HFFc6 (cell line): ENCODE measurements around the gene RNF215. TPM values are rescaled to one million over a fixed set of nuclear protein-coding genes. Genes with fewer than 3 reads are reported as not detected.

Experiments
- DNase-seq: peaks from one replicate; pipeline ENCODE4 v3.0.0-alpha.2; 2018
- H3K27ac Mint-ChIP-seq: 2 replicates; pipeline ENCODE4 v1.8.0; 2020; ENCODE audit warnings: mild to moderate bottlenecking, mixed read lengths
- H3K27me3 Mint-ChIP-seq: 2 replicates; pipeline ENCODE4 v1.8.0; 2021; ENCODE audit warnings: mild to moderate bottlenecking, moderate library complexity, mixed read lengths; ENCODE audit not compliant: insufficient read depth
- H3K36me3 Mint-ChIP-seq: 2 replicates; pipeline ENCODE4 v1.8.0; 2021; ENCODE audit warnings: low read depth, mixed read lengths
- H3K4me1 Mint-ChIP-seq: 2 replicates; pipeline ENCODE4 v1.8.0; 2020; ENCODE audit warnings: low read depth, mixed read lengths
- H3K4me3 Mint-ChIP-seq: 2 replicates; pipeline ENCODE4 v1.8.0; 2020; ENCODE audit warnings: mild to moderate bottlenecking, moderate library complexity, mixed read lengths
- H3K9me3 Mint-ChIP-seq: 2 replicates; pipeline ENCODE4 v1.8.0; 2020; ENCODE audit warnings: mild to moderate bottlenecking, mixed read lengths
- CTCF ChIP-seq: fragments of 200-600 bp; sonication (generic); IDR thresholded peaks from 2 replicates; pipeline ENCODE4 v1.5.0; 2021; ENCODE audit warnings: antibody characterized with exemption, mild to moderate bottlenecking
- total RNA-seq, 6 experiments: library from RNA; stranded (reverse); fragmentation: NEBNext Ultra II Directional; extraction: Animal tissue kit (Norgen Biotek cat#: 25700); gene quantifications; 2 replicates in 1 of 6; 3 replicates in 5 of 6; pipeline ENCODE4 v1.2.3, GENCODE V29; 2021

The RNF215 gene
- total RNA-seq, 6 experiments from 2014 or later = 12.7 to 18.9 (median 15.3) TPM

DNA sequence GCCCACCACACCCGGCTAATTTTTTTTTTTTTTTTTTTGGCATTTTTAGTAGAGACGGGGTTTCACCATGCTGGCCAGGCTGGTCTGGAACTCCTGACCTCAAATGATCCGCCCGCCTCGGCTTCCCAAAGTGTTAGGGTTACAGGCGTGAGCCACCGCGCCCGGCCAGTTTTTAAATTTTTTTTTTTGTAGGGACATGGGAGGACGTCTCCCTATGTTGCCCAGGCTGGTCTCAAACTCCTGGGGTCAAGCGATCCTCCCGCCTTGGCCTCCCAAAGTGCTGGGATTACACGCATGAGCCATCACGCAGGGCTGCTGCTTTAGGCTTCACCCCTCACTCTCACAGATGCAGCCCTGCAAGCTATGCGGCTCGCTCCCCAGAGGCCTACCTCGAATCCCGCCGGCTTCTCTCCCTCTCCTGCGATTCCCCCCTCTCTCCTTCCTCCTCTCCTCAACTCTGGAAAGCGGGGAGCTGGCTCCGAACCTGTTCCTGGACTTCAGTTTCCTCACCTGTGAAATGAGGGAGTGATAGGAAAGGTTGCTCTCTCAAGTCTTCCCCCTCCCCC, 29.5 kb downstream of the RNF215 start:
- Mint-ChIP-seq H3K27me3 (peaks cover 2% of the 10 kb centered on the region; the same call in 1 of the 2 replicates), H3K4me3 (peak overlapping the region; percentile 98), H3K27ac (peak overlapping the region; percentile 96), H3K9me3 (no peaks in the 10 kb centered on the region), H3K4me1 (peaks cover 33% of the 10 kb centered on the region), H3K36me3 (peaks cover 11% of the 10 kb centered on the region)
- no peak for DNase-seq
- TF ChIP-seq CTCF = no peak

DNA sequence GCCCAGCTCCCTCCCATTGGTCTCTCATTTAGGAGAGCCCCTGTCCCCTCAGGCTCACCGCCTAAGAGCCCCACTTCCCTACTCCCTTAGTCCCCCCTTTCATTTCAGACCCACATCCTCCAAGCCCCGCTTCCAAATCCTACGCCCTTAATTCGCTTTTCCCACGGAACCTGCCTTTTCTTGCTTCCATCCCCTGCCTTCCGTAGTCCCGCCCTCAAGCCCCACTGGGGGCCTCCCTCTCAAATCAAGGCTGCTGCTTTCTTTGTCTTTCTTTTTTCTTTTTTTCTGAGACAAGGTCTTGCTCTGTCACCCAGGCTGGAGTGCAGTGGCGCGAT, 30.0 kb downstream of the RNF215 start:
- H3K4me3 Mint-ChIP-seq = peak overlapping the region; percentile 98
- H3K27me3 Mint-ChIP-seq = peaks cover 2% of the 10 kb centered on the region; the same call in 1 of the 2 replicates
- peaks cover 11% of the 10 kb centered on the region for H3K36me3 Mint-ChIP-seq
- H3K27ac Mint-ChIP-seq = peak overlapping the region; percentile 96
- H3K4me1 Mint-ChIP-seq = peaks cover 33% of the 10 kb centered on the region
- DNase-seq = no peak
- TF ChIP-seq CTCF = no peak
- H3K9me3 Mint-ChIP-seq = no peaks in the 10 kb centered on the region

- peak; percentile 88 for DNase-seq
- Mint-ChIP-seq H3K4me3 (peak within 1 kb of the TSS; percentile 98), H3K27me3 (peaks cover 2% of the 10 kb centered on the region; the same call in 1 of the 2 replicates), H3K27ac (peak within 1 kb of the TSS; percentile 96), H3K4me1 (peaks cover 35% of the 10 kb centered on the region), H3K36me3 (peaks cover 15% of the 10 kb centered on the region), H3K9me3 (no peaks in the 10 kb centered on the region)
- TF ChIP-seq CTCF = no peak
These were observed 30.6 kb downstream of the RNF215 start, which contains the start of the genes CCDC157 and SF3A1 for GRCh38 chr22:30356449-30357235. Gene CCDC157 (plus strand): TSS chr22:30357007. CDS start chr22:30366001, 8,994 bp downstream. Gene SF3A1 (minus strand): TSS chr22:30356894. CDS start chr22:30356792, 102 bp downstream.

DNA sequence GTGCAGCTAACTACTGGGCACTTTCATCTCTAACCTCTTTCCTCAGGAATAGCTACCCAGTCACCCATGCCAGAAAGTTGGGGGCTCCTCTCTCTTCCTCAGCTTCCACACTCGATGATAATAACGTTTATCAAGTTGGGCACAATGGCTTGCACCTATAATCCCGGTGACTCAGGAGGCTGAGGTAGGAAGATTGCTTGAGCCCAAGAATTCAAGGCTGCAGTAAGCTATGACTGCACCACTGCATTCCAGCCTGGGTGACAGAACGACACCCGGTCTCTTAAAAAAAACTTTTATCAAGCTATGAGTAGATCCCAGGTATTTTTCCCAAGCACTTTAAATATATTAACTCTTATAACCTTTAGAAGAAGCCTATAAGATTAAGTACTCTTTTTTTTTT, 32.6 kb downstream of the RNF215 start:
- peak overlapping the region; percentile 98 for H3K4me3 Mint-ChIP-seq
- H3K27me3 Mint-ChIP-seq = peaks cover 2% of the 10 kb centered on the region; the same call in 1 of the 2 replicates
- peaks cover 25% of the 10 kb centered on the region for H3K36me3 Mint-ChIP-seq
- H3K9me3 Mint-ChIP-seq = no peaks in the 10 kb centered on the region
- no peak for TF ChIP-seq CTCF
- H3K4me1 Mint-ChIP-seq = peaks cover 41% of the 10 kb centered on the region
- DNase-seq = no peak
- H3K27ac Mint-ChIP-seq = peak overlapping the region; percentile 96

DNA sequence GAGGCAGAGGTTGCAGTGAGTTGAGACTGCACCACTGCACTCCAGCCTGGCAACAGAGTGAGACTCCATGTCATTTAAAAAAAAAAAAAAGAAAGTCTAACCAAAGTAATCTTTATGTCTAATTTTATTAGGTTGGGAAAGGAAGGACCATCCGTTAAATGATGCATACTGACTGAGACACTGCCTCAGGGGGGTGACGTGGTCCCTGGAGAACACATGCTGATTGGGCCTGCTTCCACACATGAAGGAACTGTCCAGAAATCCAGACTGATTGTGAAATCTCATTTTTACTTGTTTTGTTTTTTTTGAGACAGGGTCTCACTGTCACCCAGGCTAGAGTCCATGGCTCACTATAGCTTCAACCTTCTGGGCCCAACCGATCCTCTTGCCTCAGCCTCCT, 36.0 kb downstream of the RNF215 start:
- peak overlapping the region; percentile 70 for H3K27ac Mint-ChIP-seq

More for the DNA sequence above, 36.0 kb downstream of the RNF215 start:
- Mint-ChIP-seq H3K36me3 (peaks cover 28% of the 10 kb centered on the region), H3K4me3 (no peak overlapping the region), H3K4me1 (peaks cover 41% of the 10 kb centered on the region), H3K27me3 (peaks cover 2% of the 10 kb centered on the region; the same call in 1 of the 2 replicates), H3K9me3 (no peaks in the 10 kb centered on the region)
- TF ChIP-seq CTCF = no peak
- peak; percentile 30 for DNase-seq
